ENCODE results near the gene OR4F6.

Gene OR4F6

DNA sequence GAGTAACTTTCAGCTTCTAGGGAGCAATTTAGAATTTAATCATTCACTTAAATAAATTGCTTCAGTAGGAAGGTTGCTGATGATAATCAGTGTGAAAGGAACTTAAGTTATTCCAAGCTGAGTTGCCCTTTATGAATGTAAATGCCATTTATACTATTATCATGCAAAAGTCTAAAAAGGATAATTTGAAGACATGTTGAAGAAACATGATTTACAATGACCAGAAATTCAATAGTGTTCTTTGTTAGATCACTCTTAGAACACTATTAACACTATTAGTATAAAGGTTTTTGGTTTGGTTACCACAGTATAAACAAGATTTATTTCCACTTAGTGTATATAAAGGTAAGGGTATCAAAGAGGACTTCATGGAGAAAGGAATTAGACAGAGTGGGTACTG is 1.6 kb downstream of the OR4F6 start:
- no peak for DNase-seq (ENCODE audit: low read depth in 2 of 2)

DNA sequence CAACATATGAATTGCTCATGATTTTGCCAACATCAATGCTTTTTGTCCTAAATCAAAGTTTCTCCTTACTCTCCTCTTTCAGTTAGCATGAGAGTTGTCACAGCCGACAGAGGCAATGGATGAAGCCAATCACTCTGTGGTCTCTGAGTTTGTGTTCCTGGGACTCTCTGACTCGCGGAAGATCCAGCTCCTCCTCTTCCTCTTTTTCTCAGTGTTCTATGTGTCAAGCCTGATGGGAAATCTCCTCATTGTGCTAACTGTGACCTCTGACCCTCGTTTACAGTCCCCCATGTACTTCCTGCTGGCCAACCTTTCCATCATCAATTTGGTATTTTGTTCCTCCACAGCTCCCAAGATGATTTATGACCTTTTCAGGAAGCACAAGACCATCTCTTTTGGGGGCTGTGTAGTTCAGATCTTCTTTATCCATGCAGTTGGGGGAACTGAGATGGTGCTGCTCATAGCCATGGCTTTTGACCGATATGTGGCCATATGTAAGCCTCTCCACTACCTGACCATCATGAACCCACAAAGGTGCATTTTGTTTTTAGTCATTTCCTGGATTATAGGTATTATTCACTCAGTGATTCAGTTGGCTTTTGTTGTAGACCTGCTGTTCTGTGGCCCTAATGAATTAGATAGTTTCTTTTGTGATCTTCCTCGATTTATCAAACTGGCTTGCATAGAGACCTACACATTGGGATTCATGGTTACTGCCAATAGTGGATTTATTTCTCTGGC is 2.5 kb downstream of the OR4F6 start:
- no peak for DNase-seq (ENCODE audit: low read depth in 2 of 2)

DNA sequence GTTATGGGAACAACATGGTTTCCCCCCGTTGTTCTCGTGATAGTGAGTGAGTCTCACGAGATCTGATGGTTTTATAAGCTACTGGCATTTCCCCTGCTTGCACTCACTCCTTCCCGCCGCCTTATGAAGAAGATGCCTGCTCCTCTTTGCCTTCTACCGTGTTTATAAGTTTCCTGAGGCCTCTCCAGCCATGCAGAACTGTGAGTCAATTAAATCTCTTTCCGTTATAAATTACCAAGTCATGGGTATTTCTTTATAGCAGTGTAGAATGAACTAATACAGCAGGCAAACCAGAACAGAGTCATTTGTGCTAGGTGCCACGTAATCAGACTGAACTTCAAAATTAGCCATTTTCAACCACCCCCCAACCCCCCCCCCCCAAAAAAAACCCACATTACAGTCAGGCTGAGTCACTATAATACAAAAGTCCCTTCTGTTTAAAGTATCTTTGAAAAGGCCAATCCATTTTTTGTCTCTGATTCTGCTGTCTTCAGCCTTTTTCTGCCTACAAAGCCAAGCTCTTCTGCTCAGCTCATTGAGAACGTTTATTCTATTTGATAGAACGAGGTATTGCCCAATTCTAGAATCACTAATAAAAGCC is 4.1 kb downstream of the OR4F6 start:
- no peak for DNase-seq (ENCODE audit: low read depth in 2 of 2)

DNA sequence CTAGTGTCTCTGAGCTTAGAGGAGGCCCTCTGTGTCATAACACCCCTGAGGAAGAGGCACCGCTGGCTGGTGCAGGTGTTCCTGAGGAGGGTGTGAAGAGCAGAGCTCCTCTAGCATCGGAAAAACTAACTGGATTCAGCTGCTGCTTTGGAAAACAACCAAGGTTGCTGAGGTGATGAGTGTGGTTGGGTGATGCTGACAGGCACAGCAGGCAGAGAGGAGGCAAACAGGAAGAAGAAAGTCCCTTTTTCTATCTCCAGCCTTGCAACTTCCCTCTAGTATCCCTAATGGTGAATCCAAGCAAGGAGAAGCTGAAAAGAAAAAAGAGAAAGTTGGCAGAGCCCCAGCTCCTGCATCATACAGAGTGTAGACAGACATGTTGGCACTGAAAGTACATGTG is 4.9 kb downstream of the OR4F6 start:
- no peak for DNase-seq (ENCODE audit: low read depth in 2 of 2)

DNA sequence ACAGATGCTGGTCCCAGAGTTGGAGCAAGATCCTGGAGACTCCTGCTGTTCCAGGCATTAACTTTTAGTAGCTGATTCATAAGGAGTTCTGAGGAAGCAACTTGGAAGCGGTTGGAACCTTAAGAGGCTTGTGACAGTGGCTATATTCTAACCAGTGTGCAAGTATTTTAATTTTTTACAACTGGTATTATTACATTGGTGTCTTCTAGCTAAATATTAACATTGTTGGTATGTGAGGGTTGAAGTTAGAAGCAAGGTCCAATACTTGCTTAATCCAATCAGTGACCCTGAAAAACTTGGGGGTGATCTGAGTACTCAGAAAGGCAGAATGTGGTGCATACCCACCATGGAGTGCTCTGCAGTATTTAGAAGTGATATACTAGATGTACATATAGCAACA is 7.1 kb downstream of the OR4F6 start:
- DNase-seq (ENCODE audit: low read depth in 2 of 2) = no peak

DNA sequence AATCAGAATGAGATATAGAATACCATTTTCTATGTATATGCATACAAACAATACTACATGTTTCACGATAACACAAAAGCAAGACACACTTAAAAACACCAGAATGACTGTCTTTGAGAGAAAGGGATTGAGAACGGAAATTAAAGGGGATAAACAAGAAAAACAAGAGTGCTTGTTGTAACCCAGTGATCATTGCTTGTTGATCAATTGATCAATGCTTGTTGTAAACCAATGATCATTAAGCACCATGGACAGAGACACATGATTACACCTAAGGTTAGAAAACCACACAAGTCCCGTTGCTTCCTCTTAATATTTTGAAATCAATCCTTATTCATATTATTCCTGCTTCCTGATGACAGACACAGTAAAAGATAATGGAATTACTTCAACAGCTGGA is 7.6 kb downstream of the OR4F6 start:
- DNase-seq (ENCODE audit: low read depth in 2 of 2) = no peak

DNA sequence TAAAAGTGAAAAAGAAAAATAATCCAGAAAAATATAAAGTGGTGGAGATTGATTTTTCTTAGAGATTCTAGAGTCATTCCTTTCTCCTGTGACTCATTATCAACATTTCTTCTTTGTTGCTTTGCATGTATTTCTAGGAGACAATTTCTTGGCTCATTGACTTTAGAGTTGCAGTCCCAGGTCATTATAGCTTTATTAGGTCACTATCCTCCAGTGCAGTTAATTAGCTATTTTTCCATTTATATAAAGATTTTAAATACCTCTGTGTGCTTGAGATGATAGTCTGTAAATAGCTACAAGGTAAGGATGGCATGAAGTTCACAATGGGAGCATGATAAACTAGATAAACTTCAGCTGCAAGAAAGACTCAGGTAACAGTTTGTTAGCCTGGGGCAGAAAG is 8.6 kb downstream of the OR4F6 start, which contains the start of gene OR4F15:
OR4F15 (plus strand) TSS at position 301 of the 400 bp plus-strand sequence. CDS start 5,985 bp downstream, outside the sequence.
- DNase-seq (ENCODE audit: low read depth in 2 of 2) = no peak

DNA sequence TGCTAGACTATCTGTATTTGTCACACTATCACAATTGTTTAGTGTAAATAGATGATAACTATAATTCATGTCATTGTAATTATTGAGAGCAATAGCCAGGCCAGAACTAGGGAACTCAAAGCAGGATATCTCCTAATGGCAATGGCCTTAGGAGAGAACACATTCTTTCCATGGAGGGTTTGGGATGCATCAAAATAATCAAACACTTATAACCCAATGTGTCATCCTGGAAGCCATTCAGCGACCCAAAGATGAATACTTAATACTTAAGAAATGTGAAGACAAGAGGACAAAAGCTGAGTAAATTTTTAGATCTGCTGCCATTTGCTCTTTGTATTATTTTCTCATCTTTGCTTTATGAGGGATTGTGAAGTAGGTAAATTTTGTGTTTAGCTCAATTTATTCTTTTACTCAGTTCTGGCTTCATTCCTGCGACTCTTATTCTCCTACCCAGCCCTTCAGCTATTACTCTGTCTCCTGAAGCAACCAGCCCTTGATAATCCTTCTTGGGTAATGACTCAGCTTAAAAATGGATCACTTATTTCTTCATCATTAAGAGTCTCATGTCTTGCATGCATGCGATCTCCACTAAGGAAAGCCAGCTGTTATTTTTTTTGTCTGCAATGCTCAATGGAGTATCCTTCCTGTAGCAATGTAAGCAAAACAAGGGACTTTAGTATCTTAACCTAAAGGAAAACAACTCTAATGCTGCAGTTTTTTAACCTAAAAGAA is 10.7 kb downstream of the OR4F6 start:
- no peak for DNase-seq (ENCODE audit: low read depth in 2 of 2)

DNA sequence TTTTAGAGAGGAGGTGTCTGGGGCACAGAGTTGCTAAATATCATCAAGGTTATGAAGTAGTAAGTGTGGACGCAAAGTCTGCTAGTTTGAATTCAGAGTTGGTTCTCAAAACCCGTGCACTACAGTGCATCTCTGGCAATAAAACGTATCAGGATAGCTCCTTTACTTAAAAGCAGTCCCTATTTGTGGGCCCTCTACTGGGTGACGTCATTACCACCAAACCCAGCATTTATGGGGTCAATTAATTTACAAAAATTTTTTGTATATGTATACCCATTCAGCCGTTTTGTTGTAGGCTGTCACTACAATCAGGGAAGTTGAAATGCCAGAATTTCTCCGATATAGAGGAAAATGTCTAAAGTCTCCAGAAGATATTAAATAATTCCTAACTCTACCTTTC is 17.5 kb downstream of the OR4F6 start:
- no peak for DNase-seq (ENCODE audit: low read depth in 2 of 2)

DNA sequence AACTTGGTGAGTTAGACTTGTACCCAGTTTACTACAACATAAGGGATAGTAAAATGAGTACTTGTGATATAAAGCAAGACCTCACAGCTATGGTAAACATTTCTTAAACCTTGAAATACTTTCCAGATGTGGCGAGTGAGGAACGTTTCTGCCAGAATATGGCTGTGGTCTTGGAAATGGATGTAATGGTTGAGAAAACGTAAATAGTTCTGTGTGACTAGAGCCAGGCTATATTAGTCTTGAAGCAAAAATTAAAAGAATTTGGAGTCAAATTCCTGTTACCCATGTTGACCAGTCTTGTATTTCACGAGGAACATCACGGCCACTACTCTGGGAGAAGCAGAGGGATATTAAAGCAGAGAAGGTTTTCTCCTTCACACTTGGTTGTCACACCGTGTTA is 23.9 kb downstream of the OR4F6 start:
- DNase-seq (ENCODE audit: low read depth in 2 of 2) = no peak

DNA sequence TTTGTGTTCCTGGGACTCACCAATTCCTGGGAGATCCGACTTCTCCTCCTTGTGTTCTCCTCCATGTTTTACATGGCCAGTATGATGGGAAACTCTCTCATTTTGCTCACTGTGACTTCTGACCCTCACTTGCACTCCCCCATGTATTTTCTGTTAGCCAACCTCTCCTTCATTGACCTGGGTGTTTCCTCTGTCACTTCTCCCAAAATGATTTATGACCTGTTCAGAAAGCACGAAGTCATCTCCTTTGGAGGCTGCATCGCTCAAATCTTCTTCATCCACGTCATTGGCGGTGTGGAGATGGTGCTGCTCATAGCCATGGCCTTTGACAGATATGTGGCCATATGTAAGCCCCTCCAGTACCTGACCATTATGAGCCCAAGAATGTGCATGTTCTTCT is 25.5 kb downstream of the OR4F6 start:
- DNase-seq (ENCODE audit: low read depth in 2 of 2) = no peak

DNA sequence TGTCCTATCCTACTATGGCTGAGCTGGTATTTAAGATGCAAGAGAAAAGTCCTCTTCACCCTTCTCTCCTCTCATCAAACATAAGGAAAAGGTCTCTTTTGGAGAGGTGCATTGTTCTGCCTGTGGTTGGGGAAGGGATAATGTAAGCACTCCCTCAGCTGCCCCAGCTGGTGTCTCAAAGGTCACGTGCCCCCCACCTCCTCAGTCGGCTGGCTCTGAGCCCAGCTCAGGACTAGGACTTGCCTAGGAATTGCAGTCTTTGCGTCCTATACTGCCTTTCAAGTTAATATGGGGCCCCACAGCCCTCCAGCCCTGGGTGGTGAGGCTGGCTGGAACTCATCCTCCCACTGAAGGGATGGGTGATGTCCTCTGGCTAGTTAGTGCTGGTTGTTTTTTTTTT is 38.3 kb downstream of the OR4F6 start:
- DNase-seq (ENCODE audit: low read depth in 2 of 2) = no peak

DNA sequence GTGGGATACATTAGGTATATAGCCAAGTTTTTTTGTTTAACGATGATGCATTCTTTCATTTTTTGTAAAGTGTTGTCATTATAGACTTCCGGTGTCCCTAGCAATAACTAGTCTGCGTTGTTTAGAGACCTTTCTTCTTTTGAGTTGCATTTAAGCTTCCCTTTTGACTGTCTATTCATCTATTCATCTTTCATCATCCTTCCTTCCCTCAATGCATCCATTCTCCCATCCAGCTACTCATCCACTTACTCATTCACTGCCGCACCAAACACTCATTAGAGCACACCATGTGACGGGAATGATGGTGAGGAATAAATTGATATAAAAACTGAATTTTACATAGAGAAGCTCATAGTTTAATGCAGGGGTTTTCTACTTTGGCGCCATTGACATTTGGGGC is 41.6 kb downstream of the OR4F6 start:
- DNase-seq (ENCODE audit: low read depth in 2 of 2) = no peak

DNA sequence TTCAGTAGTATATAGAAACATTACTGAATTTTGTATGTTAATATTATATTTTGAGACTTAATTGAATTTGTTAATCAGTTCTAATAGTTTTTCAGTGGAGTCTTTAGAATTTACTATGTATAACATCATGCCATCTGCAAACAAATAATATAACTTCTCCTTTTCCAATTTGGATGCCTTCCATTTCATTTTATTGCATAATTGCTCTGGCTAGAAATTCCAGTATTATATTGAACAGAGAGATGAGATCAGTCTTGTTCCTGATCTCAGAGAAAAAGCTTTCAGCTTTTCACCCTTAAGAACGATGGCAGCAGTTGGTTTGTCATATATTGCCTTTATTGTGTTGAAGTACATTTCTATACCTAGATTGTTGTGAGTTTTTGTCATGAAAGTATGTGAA is 49.0 kb downstream of the OR4F6 start:
- no peak for DNase-seq (ENCODE audit: low read depth in 2 of 2)
